Measurements from ENCODE around the gene CHRD.

CHRD gene

DNA sequence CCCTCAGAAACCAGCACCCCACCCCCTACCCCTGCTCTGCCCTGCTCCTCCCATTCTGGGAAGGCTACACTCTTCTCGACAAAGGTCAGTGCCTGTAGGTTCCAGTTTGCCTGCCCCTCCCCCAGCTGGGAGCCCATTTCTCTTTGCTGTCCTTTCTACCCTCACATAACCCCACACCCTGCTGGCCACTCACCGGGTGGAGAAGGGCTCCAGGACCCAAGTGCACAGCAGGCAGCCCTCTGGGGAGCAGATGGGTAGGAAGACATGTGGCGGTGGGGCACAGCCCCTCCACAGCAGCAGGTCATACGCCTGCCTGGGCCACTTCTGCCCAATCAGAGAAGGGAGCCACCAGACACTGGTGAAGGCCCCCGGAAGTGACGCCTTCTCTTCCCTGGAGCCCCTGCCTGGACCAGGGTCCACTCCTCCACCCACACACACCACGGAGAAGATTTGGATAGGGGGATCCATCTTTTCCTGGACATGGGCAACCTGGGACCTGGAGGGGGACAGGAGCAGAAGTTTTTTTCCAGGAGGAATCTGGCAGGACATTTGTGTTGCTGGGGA, 1.9 kb upstream of the CHRD start, which contains the start of gene THPO:
TSS of gene THPO (minus strand) at position 326 of the 564 bp plus-strand sequence. CDS start 1,948 bp downstream, outside the sequence.
- no peaks in the 10 kb centered on the region for H3K36me3 ChIP-seq (ENCODE audit: insufficient read depth, low read length)
- H3K27ac ChIP-seq (ENCODE audit: low read depth, low read length) = no peak within 1 kb of the TSS
- H3K4me3 ChIP-seq (ENCODE audit: low read length) = peak within 1 kb of the TSS; percentile 30
- no peaks in the 10 kb centered on the region for H3K9me3 ChIP-seq (ENCODE audit: insufficient read depth, low read depth, low read length)
- peaks cover 57% of the 10 kb centered on the region for H3K27me3 ChIP-seq (ENCODE audit: insufficient read depth, low read length)
- WGBS = 38% methylated on average over 6 of the region's 7 CpGs
- peaks cover 25% of the 10 kb centered on the region for H3K4me1 ChIP-seq (ENCODE audit: insufficient read depth, low read length)
- no peak within 1 kb of the TSS for H3K9ac ChIP-seq (ENCODE audit: low read depth, low read length)

DNA sequence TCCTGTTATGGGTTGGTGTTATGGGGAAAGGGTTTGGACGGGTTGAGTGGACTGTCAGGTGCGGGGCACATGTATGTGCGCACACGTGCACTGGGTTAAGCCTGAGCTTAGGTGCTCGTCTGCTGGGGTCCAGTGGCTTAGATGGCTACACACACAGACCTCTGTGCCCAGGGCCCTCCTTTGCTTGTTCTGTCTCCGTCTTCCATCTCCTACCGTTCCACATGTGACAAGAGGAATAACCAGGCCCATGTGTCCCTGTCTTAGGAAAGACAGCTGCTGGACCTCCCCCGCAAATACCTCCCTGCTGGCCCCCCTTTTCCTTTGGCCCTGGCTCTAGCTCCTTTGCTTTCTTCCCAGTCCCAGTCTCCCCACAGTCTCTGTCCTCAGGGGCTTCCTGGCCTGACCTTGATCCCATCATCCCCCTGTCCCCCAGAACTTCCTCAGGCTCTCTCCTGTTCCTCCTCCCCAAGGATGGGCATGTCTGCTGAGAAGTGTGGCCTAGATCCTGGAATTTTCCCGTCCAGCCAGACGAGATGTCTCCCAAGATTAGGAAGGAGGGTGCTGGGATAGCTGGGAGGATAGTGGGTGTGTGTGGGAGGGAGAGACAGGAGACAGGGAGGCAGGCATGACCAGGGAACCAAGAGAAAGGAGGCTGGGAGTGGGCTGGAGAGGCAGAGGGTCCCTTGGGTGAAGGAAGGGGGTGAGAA, 1.1 kb upstream of the CHRD start:
- no peak overlapping the region for H3K9ac ChIP-seq (ENCODE audit: low read depth, low read length)
- H3K4me3 ChIP-seq (ENCODE audit: low read length) = peak overlapping the region; percentile 51; the same call in 1 of the 2 replicates

GRCh38 chr3:184380185-184380626, 352 bp downstream of the CHRD start:
- Histone ChIP-seq H3K27me3 (ENCODE audit: insufficient read depth, low read length) (peaks cover 63% of the 10 kb centered on the region), H3K4me3 (ENCODE audit: low read length) (peak overlapping the region; percentile 56), H3K9ac (ENCODE audit: low read depth, low read length) (no peak overlapping the region), H3K27ac (ENCODE audit: low read depth, low read length) (no peak overlapping the region), H3K4me1 (ENCODE audit: insufficient read depth, low read length) (peaks cover 25% of the 10 kb centered on the region), H3K9me3 (ENCODE audit: insufficient read depth, low read depth, low read length) (no peaks in the 10 kb centered on the region), H3K36me3 (ENCODE audit: insufficient read depth, low read length) (no peaks in the 10 kb centered on the region)
- whole genome bisulfite sequencing = under 1% methylated on average over 54 of the region's 62 CpGs

More for the DNA sequence above, 1.1 kb upstream of the CHRD start:
- Histone ChIP-seq H3K27me3 (ENCODE audit: insufficient read depth, low read length) (peaks cover 63% of the 10 kb centered on the region), H3K4me1 (ENCODE audit: insufficient read depth, low read length) (peaks cover 25% of the 10 kb centered on the region), H3K27ac (ENCODE audit: low read depth, low read length) (no peak overlapping the region), H3K36me3 (ENCODE audit: insufficient read depth, low read length) (no peaks in the 10 kb centered on the region), H3K9me3 (ENCODE audit: insufficient read depth, low read depth, low read length) (no peaks in the 10 kb centered on the region)
- WGBS = 79% methylated on average over 10 of the region's 10 CpGs

- H3K9ac ChIP-seq (ENCODE audit: low read depth, low read length) = no peak overlapping the region
- peaks cover 25% of the 10 kb centered on the region for H3K4me1 ChIP-seq (ENCODE audit: insufficient read depth, low read length)
- 1% methylated on average over 42 of the region's 42 CpGs for WGBS
- H3K36me3 ChIP-seq (ENCODE audit: insufficient read depth, low read length) = no peaks in the 10 kb centered on the region
- peak overlapping the region; percentile 56 for H3K4me3 ChIP-seq (ENCODE audit: low read length)
- H3K27me3 ChIP-seq (ENCODE audit: insufficient read depth, low read length) = peaks cover 60% of the 10 kb centered on the region
- H3K27ac ChIP-seq (ENCODE audit: low read depth, low read length) = no peak overlapping the region
- H3K9me3 ChIP-seq (ENCODE audit: insufficient read depth, low read depth, low read length) = no peaks in the 10 kb centered on the region
These were observed 890 bp downstream of the CHRD start for GRCh38 chr3:184380627-184381260.

GRCh38 chr3:184381261-184382224, 1.7 kb downstream of the CHRD start:
- peaks cover 25% of the 10 kb centered on the region for H3K4me1 ChIP-seq (ENCODE audit: insufficient read depth, low read length)
- no peak overlapping the region for H3K27ac ChIP-seq (ENCODE audit: low read depth, low read length)
- 7% methylated on average over 51 of the region's 55 CpGs for WGBS
- H3K27me3 ChIP-seq (ENCODE audit: insufficient read depth, low read length) = peaks cover 60% of the 10 kb centered on the region
- H3K9ac ChIP-seq (ENCODE audit: low read depth, low read length) = no peak overlapping the region
- peak overlapping the region; percentile 56 for H3K4me3 ChIP-seq (ENCODE audit: low read length)
- no peaks in the 10 kb centered on the region for H3K36me3 ChIP-seq (ENCODE audit: insufficient read depth, low read length)
- H3K9me3 ChIP-seq (ENCODE audit: insufficient read depth, low read depth, low read length) = no peaks in the 10 kb centered on the region

- no peaks in the 10 kb centered on the region for H3K9me3 ChIP-seq (ENCODE audit: insufficient read depth, low read depth, low read length)
- WGBS = 90% methylated on average over 13 of the region's 16 CpGs
- H3K27me3 ChIP-seq (ENCODE audit: insufficient read depth, low read length) = peaks cover 55% of the 10 kb centered on the region
- H3K4me1 ChIP-seq (ENCODE audit: insufficient read depth, low read length) = peaks cover 18% of the 10 kb centered on the region
- no peak overlapping the region for H3K27ac ChIP-seq (ENCODE audit: low read depth, low read length)
- no peaks in the 10 kb centered on the region for H3K36me3 ChIP-seq (ENCODE audit: insufficient read depth, low read length)
- H3K4me3 ChIP-seq (ENCODE audit: low read length) = no peak overlapping the region
- no peak overlapping the region for H3K9ac ChIP-seq (ENCODE audit: low read depth, low read length)
These were observed 2.6 kb downstream of the CHRD start for GRCh38 chr3:184382326-184383032.

DNA sequence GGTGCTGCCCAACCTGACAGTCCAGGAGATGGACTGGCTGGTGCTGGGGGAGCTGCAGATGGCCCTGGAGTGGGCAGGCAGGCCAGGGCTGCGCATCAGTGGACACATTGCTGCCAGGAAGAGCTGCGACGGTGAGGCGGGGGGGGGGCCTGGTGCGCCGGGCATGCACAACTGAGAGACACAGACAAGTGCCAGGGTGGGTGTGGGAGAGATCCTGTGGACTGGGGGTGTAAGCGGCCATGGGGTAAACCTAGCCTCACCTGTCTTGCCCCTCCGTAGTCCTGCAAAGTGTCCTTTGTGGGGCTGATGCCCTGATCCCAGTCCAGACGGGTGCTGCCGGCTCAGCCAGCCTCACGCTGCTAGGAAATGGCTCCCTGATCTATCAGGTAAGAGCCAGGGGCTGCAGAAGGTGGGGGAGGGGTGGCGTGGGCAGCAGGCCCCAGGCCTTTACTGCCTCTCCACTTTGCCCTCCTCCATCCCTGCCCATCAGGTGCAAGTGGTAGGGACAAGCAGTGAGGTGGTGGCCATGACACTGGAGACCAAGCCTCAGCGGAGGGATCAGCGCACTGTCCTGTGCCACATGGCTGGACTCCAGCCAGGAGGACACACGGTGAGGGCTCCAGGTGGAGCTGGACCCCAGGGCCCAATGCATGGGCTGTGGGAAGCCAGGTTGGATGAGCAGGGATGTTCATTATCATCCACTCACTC, 3.3 kb downstream of the CHRD start:
- H3K4me1 ChIP-seq (ENCODE audit: insufficient read depth, low read length) = peaks cover 11% of the 10 kb centered on the region
- H3K36me3 ChIP-seq (ENCODE audit: insufficient read depth, low read length) = no peaks in the 10 kb centered on the region
- H3K4me3 ChIP-seq (ENCODE audit: low read length) = no peak overlapping the region
- H3K9ac ChIP-seq (ENCODE audit: low read depth, low read length) = no peak overlapping the region
- no peak overlapping the region for H3K27ac ChIP-seq (ENCODE audit: low read depth, low read length)
- H3K27me3 ChIP-seq (ENCODE audit: insufficient read depth, low read length) = peaks cover 50% of the 10 kb centered on the region
- H3K9me3 ChIP-seq (ENCODE audit: insufficient read depth, low read depth, low read length) = no peaks in the 10 kb centered on the region
- WGBS = 89% methylated on average over 14 of the region's 15 CpGs

GRCh38 chr3:184384342-184384741, 4.5 kb downstream of the CHRD start:
- no peak overlapping the region for H3K9ac ChIP-seq (ENCODE audit: low read depth, low read length)
- no peaks in the 10 kb centered on the region for H3K9me3 ChIP-seq (ENCODE audit: insufficient read depth, low read depth, low read length)
- H3K36me3 ChIP-seq (ENCODE audit: insufficient read depth, low read length) = no peaks in the 10 kb centered on the region
- H3K4me1 ChIP-seq (ENCODE audit: insufficient read depth, low read length) = peaks cover 3% of the 10 kb centered on the region; the same call in 1 of the 2 replicates
- WGBS = 93% methylated on average over 9 of the region's 9 CpGs
- H3K4me3 ChIP-seq (ENCODE audit: low read length) = no peak overlapping the region
- H3K27ac ChIP-seq (ENCODE audit: low read depth, low read length) = no peak overlapping the region
- H3K27me3 ChIP-seq (ENCODE audit: insufficient read depth, low read length) = peaks cover 39% of the 10 kb centered on the region

DNA sequence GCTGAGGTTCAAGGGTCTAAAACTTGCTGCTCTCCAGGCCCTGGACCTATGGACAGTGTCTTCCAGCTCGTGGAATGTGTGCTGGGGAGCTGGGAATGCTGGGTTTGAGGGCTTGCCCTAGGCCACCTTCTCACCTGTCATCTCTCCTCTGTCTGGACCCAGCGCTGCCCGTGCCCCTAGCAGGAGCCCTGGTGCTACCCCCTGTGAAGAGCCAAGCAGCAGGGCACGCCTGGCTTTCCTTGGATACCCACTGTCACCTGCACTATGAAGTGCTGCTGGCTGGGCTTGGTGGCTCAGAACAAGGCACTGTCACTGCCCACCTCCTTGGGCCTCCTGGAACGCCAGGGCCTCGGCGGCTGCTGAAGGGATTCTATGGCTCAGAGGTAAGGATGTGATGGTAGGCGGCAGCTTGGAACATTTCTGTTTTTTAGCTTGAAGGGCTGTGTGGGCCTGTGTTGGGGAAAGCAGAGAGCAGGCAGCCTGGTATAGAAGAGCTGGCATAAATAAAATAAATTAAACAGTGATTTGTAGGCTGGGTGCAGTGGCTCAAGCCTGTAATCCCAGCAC, 5.1 kb downstream of the CHRD start:
- Histone ChIP-seq H3K4me3 (ENCODE audit: low read length) (no peak overlapping the region), H3K27me3 (ENCODE audit: insufficient read depth, low read length) (peaks cover 36% of the 10 kb centered on the region), H3K27ac (ENCODE audit: low read depth, low read length) (no peak overlapping the region), H3K9ac (ENCODE audit: low read depth, low read length) (no peak overlapping the region), H3K9me3 (ENCODE audit: insufficient read depth, low read depth, low read length) (no peaks in the 10 kb centered on the region), H3K4me1 (ENCODE audit: insufficient read depth, low read length) (peaks cover 2% of the 10 kb centered on the region; the same call in 1 of the 2 replicates), H3K36me3 (ENCODE audit: insufficient read depth, low read length) (no peaks in the 10 kb centered on the region)
- 90% methylated on average over 8 of the region's 8 CpGs for WGBS
